Neural progenitor cell (in vitro differentiated cells): Measurements from ENCODE around the gene PCDH7. TPM values are rescaled to one million over a fixed set of nuclear protein-coding genes. Genes with fewer than 3 reads are reported as not detected.

Experiments
- DNase-seq: peaks from one replicate; pipeline ENCODE4 v3.0.0-alpha.2; 2016; ENCODE audit warnings: low spot score
- H2AFZ ChIP-seq: fragments of 200-600 bp; sonication (generic); replicated peaks from 2 replicates; pipeline ENCODE4 v1.6.1; 2016; ENCODE audit warnings: antibody characterized with exemption
- H3F3A ChIP-seq: fragments of 200-600 bp; sonication (generic); 2 replicates; pipeline ENCODE4 v1.6.1; 2016; ENCODE audit warnings: antibody characterized with exemption, low read depth
- H3K27ac ChIP-seq: fragments of 200-600 bp; sonication (generic); 2 replicates; pipeline ENCODE4 v1.5.1; 2016; ENCODE audit warnings: mild to moderate bottlenecking
- H3K27me3 ChIP-seq: fragments of 200-600 bp; sonication (generic); 2 replicates; pipeline ENCODE4 v1.6.1; 2016; ENCODE audit warnings: mild to moderate bottlenecking, moderate library complexity
- H3K36me3 ChIP-seq: fragments of 200-600 bp; sonication (generic); 2 replicates; pipeline ENCODE4 v1.5.1; 2016
- H3K4me1 ChIP-seq: fragments of 200-600 bp; sonication (generic); 2 replicates; pipeline ENCODE4 v1.6.1; 2016; ENCODE audit warnings: mixed run types
- H3K4me2 ChIP-seq: fragments of 200-600 bp; sonication (generic); 2 replicates; pipeline ENCODE4 v1.6.1; 2016
- H3K4me3 ChIP-seq: fragments of 200-600 bp; sonication (generic); 2 replicates; pipeline ENCODE4 v1.5.1; 2016
- H3K79me2 ChIP-seq: fragments of 200-600 bp; sonication (generic); 2 replicates; pipeline ENCODE4 v1.6.1; 2016; ENCODE audit warnings: low read depth
- H3K9ac ChIP-seq: fragments of 200-600 bp; sonication (generic); 2 replicates; pipeline ENCODE4 v1.6.1; 2016
- H3K9me3 ChIP-seq: fragments of 200-600 bp; sonication (generic); 2 replicates; pipeline ENCODE4 v1.5.1; 2016; ENCODE audit warnings: low read depth
- H4K20me1 ChIP-seq: fragments of 200-600 bp; sonication (generic); 2 replicates; pipeline ENCODE4 v1.6.1; 2016; ENCODE audit warnings: low read depth
- H3K27ac Mint-ChIP-seq: 3 replicates; pipeline ENCODE4 v1.8.0; 2021; ENCODE audit warnings: mixed read lengths
- H3K27me3 Mint-ChIP-seq: 2 replicates; pipeline ENCODE4 v1.8.0; 2022; ENCODE audit warnings: low read depth, mild to moderate bottlenecking, inconsistent platforms, moderate library complexity, mixed read lengths; ENCODE audit not compliant: insufficient read depth
- H3K36me3 Mint-ChIP-seq: 3 replicates; pipeline ENCODE4 v1.8.0; 2021; ENCODE audit warnings: mixed read lengths
- H3K4me1 Mint-ChIP-seq: 3 replicates; pipeline ENCODE4 v1.8.0; 2021; ENCODE audit warnings: mixed read lengths
- H3K4me3 Mint-ChIP-seq: 3 replicates; pipeline ENCODE4 v1.8.0; 2021; ENCODE audit warnings: mild to moderate bottlenecking, moderate library complexity, mixed read lengths
- H3K9me3 Mint-ChIP-seq: 3 replicates; pipeline ENCODE4 v1.8.0; 2020; ENCODE audit warnings: mixed read lengths
- EZH2 ChIP-seq: fragments of 200-600 bp; sonication (generic); IDR thresholded peaks from 2 replicates; pipeline ENCODE4 v1.6.1; 2017; ENCODE audit warnings: antibody characterized with exemption, mild to moderate bottlenecking, moderate library complexity
- EZH2phosphoT487 ChIP-seq: fragments of 200-600 bp; sonication (generic); IDR thresholded peaks from 2 replicates; pipeline ENCODE4 v1.6.1; 2017; ENCODE audit warnings: antibody characterized with exemption
- total RNA-seq: library from RNA; depleted of rRNA; stranded (reverse); fragments of >200 nt; gene quantifications from 2 replicates; pipeline ENCODE4 v1.2.3, GENCODE V29; 2015; ENCODE audit warnings: low replicate concordance
- TF ChIP-seq, protein P1 (sequence below): fragments of 200-600 bp; sonication (generic); IDR thresholded peaks from 2 replicates; pipeline ENCODE4 v1.5.1; 2017; ENCODE audit warnings: antibody characterized with exemption, mild to moderate bottlenecking

Gene PCDH7
- total RNA-seq, 1 donor from 2014 or later = 7.9 TPM

DNA sequence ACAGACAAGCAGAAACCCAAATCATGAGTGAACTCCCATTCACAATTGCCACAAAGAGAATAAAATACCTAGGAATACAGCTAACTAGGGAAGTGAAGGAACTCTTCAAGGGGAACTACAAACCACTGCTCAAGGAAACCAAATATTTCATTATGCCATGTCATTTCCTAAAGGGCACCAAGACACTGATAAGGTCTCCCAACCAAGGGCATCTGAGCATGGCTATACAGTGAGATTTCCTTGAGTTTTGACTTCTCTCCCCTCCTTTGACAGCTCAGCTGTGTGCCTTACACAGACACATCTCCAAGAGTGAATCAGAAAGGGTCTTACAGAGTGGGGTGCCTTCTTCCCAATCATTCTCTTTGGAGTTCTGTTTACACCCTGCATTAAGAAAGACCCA is 40.4 kb downstream of the PCDH7 start:
- DNase-seq = no peak
- H3K79me2 ChIP-seq = no peaks in the 10 kb centered on the region
- no peaks in the 10 kb centered on the region for H3K27me3 ChIP-seq
- TF ChIP-seq EZH2 = no peak
- TF ChIP-seq EZH2phosphoT487 = no peak
- TF ChIP-seq, protein P1, sequence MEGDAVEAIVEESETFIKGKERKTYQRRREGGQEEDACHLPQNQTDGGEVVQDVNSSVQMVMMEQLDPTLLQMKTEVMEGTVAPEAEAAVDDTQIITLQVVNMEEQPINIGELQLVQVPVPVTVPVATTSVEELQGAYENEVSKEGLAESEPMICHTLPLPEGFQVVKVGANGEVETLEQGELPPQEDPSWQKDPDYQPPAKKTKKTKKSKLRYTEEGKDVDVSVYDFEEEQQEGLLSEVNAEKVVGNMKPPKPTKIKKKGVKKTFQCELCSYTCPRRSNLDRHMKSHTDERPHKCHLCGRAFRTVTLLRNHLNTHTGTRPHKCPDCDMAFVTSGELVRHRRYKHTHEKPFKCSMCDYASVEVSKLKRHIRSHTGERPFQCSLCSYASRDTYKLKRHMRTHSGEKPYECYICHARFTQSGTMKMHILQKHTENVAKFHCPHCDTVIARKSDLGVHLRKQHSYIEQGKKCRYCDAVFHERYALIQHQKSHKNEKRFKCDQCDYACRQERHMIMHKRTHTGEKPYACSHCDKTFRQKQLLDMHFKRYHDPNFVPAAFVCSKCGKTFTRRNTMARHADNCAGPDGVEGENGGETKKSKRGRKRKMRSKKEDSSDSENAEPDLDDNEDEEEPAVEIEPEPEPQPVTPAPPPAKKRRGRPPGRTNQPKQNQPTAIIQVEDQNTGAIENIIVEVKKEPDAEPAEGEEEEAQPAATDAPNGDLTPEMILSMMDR = no peak
- no peaks in the 10 kb centered on the region for H4K20me1 ChIP-seq
- H3F3A ChIP-seq = no peaks in the 10 kb centered on the region
- H3K9ac ChIP-seq = no peak overlapping the region
- H3K4me2 ChIP-seq = no peak overlapping the region
- H3K4me1 ChIP-seq = no peaks in the 10 kb centered on the region
- Mint-ChIP-seq H3K9me3 (peaks cover 2% of the 10 kb centered on the region), H3K27me3 (no peaks in the 10 kb centered on the region), H3K4me1 (peaks cover 3% of the 10 kb centered on the region), H3K27ac (no peak overlapping the region), H3K36me3 (peaks cover 2% of the 10 kb centered on the region), H3K4me3 (no peak overlapping the region)
- H3K4me3 ChIP-seq = no peak overlapping the region
- H3K27ac ChIP-seq = no peak overlapping the region
- no peak overlapping the region for H2AFZ ChIP-seq
- H3K9me3 ChIP-seq = no peaks in the 10 kb centered on the region
- no peaks in the 10 kb centered on the region for H3K36me3 ChIP-seq

DNA sequence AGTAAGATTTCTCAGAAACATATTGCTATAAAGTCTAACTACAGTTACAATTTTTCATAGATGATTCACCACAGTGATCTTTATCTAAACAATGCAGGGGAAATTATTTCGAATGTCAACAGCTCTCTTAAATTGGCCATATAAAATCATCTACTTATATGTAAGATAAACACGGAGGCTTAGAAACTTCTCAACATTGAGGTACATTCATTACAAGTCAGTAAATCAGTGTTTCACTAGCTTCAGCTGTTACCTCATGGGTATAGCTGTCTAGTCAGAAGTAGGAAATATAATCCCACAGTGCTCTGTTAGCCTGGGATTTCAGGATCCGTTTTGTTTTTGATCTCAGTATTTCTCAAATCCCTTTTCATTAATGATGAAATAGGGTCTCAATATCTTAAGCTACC is 43.2 kb downstream of the PCDH7 start:
- no peak overlapping the region for H3K4me3 ChIP-seq

DNA sequence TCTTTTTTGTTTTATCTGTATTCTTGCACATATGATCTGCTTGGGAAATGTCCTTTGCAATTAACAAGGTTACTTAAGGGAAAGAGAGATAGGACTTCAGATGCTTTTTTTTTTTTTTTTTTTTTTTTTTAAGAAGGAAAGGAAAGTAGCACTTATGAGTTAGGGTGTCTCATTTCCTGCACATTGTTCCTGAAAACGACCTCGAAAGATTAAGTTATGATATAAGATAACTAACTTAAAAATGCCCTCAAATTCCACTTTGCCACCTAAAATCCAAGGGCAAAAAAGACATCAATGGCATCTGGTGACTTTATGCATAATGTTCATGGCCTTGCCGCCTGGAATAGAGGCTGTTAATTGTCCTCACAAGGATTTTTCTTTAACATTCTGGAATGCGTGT is 44.9 kb downstream of the PCDH7 start:
- no peak for DNase-seq
- Histone ChIP-seq H3K4me1 (peaks cover 7% of the 10 kb centered on the region), H3K4me3 (no peak overlapping the region), H3F3A (no peaks in the 10 kb centered on the region), H3K79me2 (no peaks in the 10 kb centered on the region), H3K9me3 (no peaks in the 10 kb centered on the region), H2AFZ (no peak overlapping the region), H3K27me3 (no peaks in the 10 kb centered on the region), H3K27ac (no peak overlapping the region), H3K9ac (no peak overlapping the region), H3K4me2 (no peak overlapping the region), H3K36me3 (no peaks in the 10 kb centered on the region), H4K20me1 (no peaks in the 10 kb centered on the region)
- Mint-ChIP-seq H3K27ac (no peak overlapping the region), H3K27me3 (no peaks in the 10 kb centered on the region), H3K4me3 (no peak overlapping the region), H3K36me3 (no peaks in the 10 kb centered on the region), H3K4me1 (peaks cover 28% of the 10 kb centered on the region), H3K9me3 (no peaks in the 10 kb centered on the region)
- TF ChIP-seq EZH2 (no peak), EZH2phosphoT487 (no peak)
- TF ChIP-seq, protein P1 = no peak

More for the DNA sequence above, 43.2 kb downstream of the PCDH7 start:
- no peak overlapping the region for H3K4me2 ChIP-seq
- H4K20me1 ChIP-seq = no peaks in the 10 kb centered on the region
- no peak overlapping the region for H3K9ac ChIP-seq
- H3K27me3 Mint-ChIP-seq = no peaks in the 10 kb centered on the region
- no peaks in the 10 kb centered on the region for H3K9me3 ChIP-seq
- H3K36me3 ChIP-seq = no peaks in the 10 kb centered on the region
- H3K4me1 Mint-ChIP-seq = peaks cover 14% of the 10 kb centered on the region
- TF ChIP-seq EZH2phosphoT487 = no peak
- TF ChIP-seq, protein P1 = no peak
- no peak for TF ChIP-seq EZH2
- H3K9me3 Mint-ChIP-seq = peaks cover 2% of the 10 kb centered on the region
- no peak overlapping the region for H2AFZ ChIP-seq
- H3F3A ChIP-seq = no peaks in the 10 kb centered on the region
- no peaks in the 10 kb centered on the region for H3K36me3 Mint-ChIP-seq
- DNase-seq = no peak
- no peak overlapping the region for H3K27ac Mint-ChIP-seq
- H3K27ac ChIP-seq = no peak overlapping the region
- H3K4me3 Mint-ChIP-seq = no peak overlapping the region
- H3K27me3 ChIP-seq = no peaks in the 10 kb centered on the region
- no peaks in the 10 kb centered on the region for H3K79me2 ChIP-seq
- H3K4me1 ChIP-seq = no peaks in the 10 kb centered on the region
